Measurements from ENCODE around the gene LDHB. TPM values are rescaled to one million over a fixed set of nuclear protein-coding genes. Genes with fewer than 3 reads are reported as not detected.
A peak's percentile ranks its signal among the peaks of the same experiment; 100 is the strongest.

Gene LDHB
- total RNA-seq, result 100 to 1,000 TPM; 384 to 506 (median 452) TPM

- peak within 1 kb of the TSS; percentile 73 to 89 for H3K4me3 ChIP-seq
- H3K27ac ChIP-seq, result peak within 1 kb of the TSS; percentile 92 to 97 (median 96)
- peaks cover 0 to 19% of the 10 kb centered on the region in 2 donors for H3K36me3 ChIP-seq
- H3K4me1 ChIP-seq, result peaks cover 3 to 46% (median 8%) of the 10 kb centered on the region in 3 donors
- TF ChIP-seq POLR2AphosphoS5 (IDR thresholded peaks at IDR 0.05) (peak; percentile 98), POLR2A (IDR thresholded peaks at IDR 0.05) (peak; percentile 96), CTCF (IDR thresholded peaks at IDR 0.05) (no peak), EP300 (IDR thresholded peaks at IDR 0.05) (no peak)
- no peaks in the 10 kb centered on the region for H3K9me3 ChIP-seq
- no peaks in the 10 kb centered on the region for H3K27me3 ChIP-seq
- WGBS, 2 donors (ENCODE audit: low coverage in 1 of 2), result 0 to 2% methylated on average over 8 to 9 of the region's 41 CpGs
- peak; percentile 99 for ATAC-seq
Measured at GRCh38 chr12:21657326-21658077, at the start of gene LDHB. Gene LDHB, minus strand, starts transcription at chr12:21657842. Its CDS starts 3,171 bp downstream, at chr12:21654671.

- TF ChIP-seq POLR2AphosphoS5 (IDR thresholded peaks at IDR 0.05) (no peak), POLR2A (IDR thresholded peaks at IDR 0.05) (no peak), EP300 (IDR thresholded peaks at IDR 0.05) (no peak), CTCF (IDR thresholded peaks at IDR 0.05) (no peak)
- Histone ChIP-seq H3K27me3 (no peaks in the 10 kb centered on the region), H3K36me3 (no peaks in the 10 kb centered on the region), H3K27ac (no peak overlapping the region), H3K4me1 (peaks cover 0 to 6% (median 4%) of the 10 kb centered on the region in 3 donors), H3K9me3 (no peaks in the 10 kb centered on the region), H3K4me3 (no peak overlapping the region)
- 94 to 100% methylated on average over 1 to 4 of the region's 4 CpGs for WGBS, 2 donors (ENCODE audit: low coverage in 1 of 2)
- ATAC-seq, result no peak
Measured at GRCh38 chr12:21704847-21705246, 47.2 kb upstream of the LDHB start.

GRCh38 chr12:21699851-21700250, 42.2 kb upstream of the LDHB start:
- no peak overlapping the region for H3K27ac ChIP-seq
- peaks cover 0 to 10% (median 0%) of the 10 kb centered on the region in 3 donors for H3K4me1 ChIP-seq
- H3K36me3 ChIP-seq, result no peaks in the 10 kb centered on the region
- no peak for ATAC-seq
- no peaks in the 10 kb centered on the region for H3K27me3 ChIP-seq
- no peak for TF ChIP-seq POLR2AphosphoS5 (IDR thresholded peaks at IDR 0.05)
- no peak for TF ChIP-seq EP300 (IDR thresholded peaks at IDR 0.05)
- TF ChIP-seq CTCF (IDR thresholded peaks at IDR 0.05), result no peak
- TF ChIP-seq POLR2A (IDR thresholded peaks at IDR 0.05), result no peak
- no peak overlapping the region for H3K4me3 ChIP-seq
- no peaks in the 10 kb centered on the region for H3K9me3 ChIP-seq

GRCh38 chr12:21697904-21698630, 40.4 kb upstream of the LDHB start:
- no peak for TF ChIP-seq EP300 (IDR thresholded peaks at IDR 0.05)
- TF ChIP-seq CTCF (IDR thresholded peaks at IDR 0.05), result peak; percentile 64 to 75 (median 67)
- WGBS, 2 donors (ENCODE audit: low coverage in 1 of 2), result 15 to 21% methylated on average over 6 to 7 of the region's 7 CpGs
- H3K36me3 ChIP-seq, result no peaks in the 10 kb centered on the region
- no peak overlapping the region for H3K27ac ChIP-seq
- H3K27me3 ChIP-seq, result no peaks in the 10 kb centered on the region
- H3K4me1 ChIP-seq, result peaks cover 0 to 10% (median 0%) of the 10 kb centered on the region in 3 donors
- ATAC-seq, result no peak
- peak overlapping the region in 1 of 2 donors; percentile 24 for H3K4me3 ChIP-seq
- H3K9me3 ChIP-seq, result no peaks in the 10 kb centered on the region

Measured in gastroesophageal sphincter (tissue), 4 donors.